Caco-2 (cell line): Measurements from ENCODE around the gene THRB. TPM values are rescaled to one million over a fixed set of nuclear protein-coding genes. Genes with fewer than 3 reads are reported as not detected.

ENCODE experiments used
- BruUV-seq: library from RNA; stranded (reverse); fragments of 400-500 nt; replicated peaks from 2 replicates; lab custom pipeline; 2021; lab: Mats Ljungman, UMichigan
- CTCF ChIA-PET: fragments of 300-600 bp; sonication (Branson Sonifier 250); formaldehyde crosslinking; loops from one replicate; lab custom pipeline; 2022; ENCODE audit warnings: antibody characterized with exemption; lab: Charles Lee
- POLR2A ChIA-PET: fragments of 300-600 bp; sonication (Branson Sonifier 250); formaldehyde crosslinking; loops from one replicate; lab custom pipeline; 2022; ENCODE audit warnings: antibody characterized with exemption; lab: Charles Lee
- DNase-seq, 2 experiments: peaks; one replicate each; pipeline versions ENCODE4 v3.0.0 to v3.0.0-alpha.2; 2020 to 2022
- H3K27me3 ChIP-seq: replicated peaks from 2 replicates; pipeline ENCODE4 v1.6.0; 2011; ENCODE audit warnings: low read length; ENCODE audit not compliant: control insufficient read depth, insufficient read depth
- H3K36me3 ChIP-seq: 2 replicates; pipeline ENCODE4 v1.5.1; 2011; ENCODE audit warnings: low read length; ENCODE audit not compliant: control insufficient read depth, insufficient read depth
- H3K4me1 ChIP-seq: fragments of 250-450 bp; sonication (Bioruptor Pico); 2 replicates; pipeline ENCODE4 v1.5.1; 2020; ENCODE audit warnings: mild to moderate bottlenecking
- H3K4me3 ChIP-seq: 2 replicates; pipeline ENCODE4 v1.5.1; 2011; ENCODE audit warnings: low read depth, mild to moderate bottlenecking, control low read depth, low read length
- H3K9me3 ChIP-seq: fragments of 250-450 bp; sonication (Bioruptor Pico); 2 replicates; pipeline ENCODE4 v1.5.1; 2020; ENCODE audit warnings: mild to moderate bottlenecking, moderate library complexity
- H3K27ac Mint-ChIP-seq: one replicate; pipeline ENCODE4 v1.8.0; 2022; ENCODE audit warnings: mixed read lengths; ENCODE audit not compliant: unreplicated experiment
- H3K27me3 Mint-ChIP-seq: one replicate; pipeline ENCODE4 v1.8.0; 2022; ENCODE audit warnings: mixed read lengths; ENCODE audit not compliant: insufficient read depth, unreplicated experiment
- H3K36me3 Mint-ChIP-seq: one replicate; pipeline ENCODE4 v1.8.0; 2022; ENCODE audit warnings: mild to moderate bottlenecking, mixed read lengths; ENCODE audit not compliant: insufficient read depth, unreplicated experiment
- H3K4me1 Mint-ChIP-seq: one replicate; pipeline ENCODE4 v1.8.0; 2022; ENCODE audit warnings: low read depth, mixed read lengths; ENCODE audit not compliant: unreplicated experiment
- H3K4me3 Mint-ChIP-seq: one replicate; pipeline ENCODE4 v1.8.0; 2022; ENCODE audit warnings: mild to moderate bottlenecking, moderate library complexity, mixed read lengths; ENCODE audit not compliant: unreplicated experiment
- H3K9me3 Mint-ChIP-seq: one replicate; pipeline ENCODE4 v1.8.0; 2022; ENCODE audit warnings: mixed read lengths; ENCODE audit not compliant: unreplicated experiment
- intact Hi-C: fragments of 100-400 bp; cut with micrococcal nuclease; formaldehyde crosslinking; loops from one replicate; pipeline ENCODE4 v1.10.0; 2022; ENCODE audit not compliant: unreplicated experiment
- total RNA-seq: library from RNA; stranded (reverse); gene quantifications from 2 replicates; pipeline ENCODE4 v1.2.3, GENCODE V29; 2022
- TF ChIP-seq, protein P1 (sequence below), 2 experiments: fragments of 200-600 bp in 1 of 2; IDR thresholded peaks; 1 replicate in 1 of 2; 2 replicates in 1 of 2; pipeline versions ENCODE4 v1.5.1 to v1.8.0; 2011 to 2022; ENCODE audit warnings: antibody characterized with exemption in 1 of 2, control low read depth in 1 of 2, inconsistent platforms in 1 of 2, low read depth in 1 of 2, low read length in 1 of 2, mild to moderate bottlenecking in 1 of 2, moderate library complexity in 1 of 2; ENCODE audit not compliant: insufficient read depth in 1 of 2, severe bottlenecking in 1 of 2, unreplicated experiment in 1 of 2

The THRB gene
- total RNA-seq, 1 experiment from 2014 or later: 19.4 TPM

GRCh38 chr3:24315356-24315755 is 179.3 kb downstream of the THRB start:
- H3K27ac Mint-ChIP-seq: no peak overlapping the region
- peaks cover 15% of the 10 kb centered on the region for H3K36me3 Mint-ChIP-seq
- TF ChIP-seq, protein P1, sequence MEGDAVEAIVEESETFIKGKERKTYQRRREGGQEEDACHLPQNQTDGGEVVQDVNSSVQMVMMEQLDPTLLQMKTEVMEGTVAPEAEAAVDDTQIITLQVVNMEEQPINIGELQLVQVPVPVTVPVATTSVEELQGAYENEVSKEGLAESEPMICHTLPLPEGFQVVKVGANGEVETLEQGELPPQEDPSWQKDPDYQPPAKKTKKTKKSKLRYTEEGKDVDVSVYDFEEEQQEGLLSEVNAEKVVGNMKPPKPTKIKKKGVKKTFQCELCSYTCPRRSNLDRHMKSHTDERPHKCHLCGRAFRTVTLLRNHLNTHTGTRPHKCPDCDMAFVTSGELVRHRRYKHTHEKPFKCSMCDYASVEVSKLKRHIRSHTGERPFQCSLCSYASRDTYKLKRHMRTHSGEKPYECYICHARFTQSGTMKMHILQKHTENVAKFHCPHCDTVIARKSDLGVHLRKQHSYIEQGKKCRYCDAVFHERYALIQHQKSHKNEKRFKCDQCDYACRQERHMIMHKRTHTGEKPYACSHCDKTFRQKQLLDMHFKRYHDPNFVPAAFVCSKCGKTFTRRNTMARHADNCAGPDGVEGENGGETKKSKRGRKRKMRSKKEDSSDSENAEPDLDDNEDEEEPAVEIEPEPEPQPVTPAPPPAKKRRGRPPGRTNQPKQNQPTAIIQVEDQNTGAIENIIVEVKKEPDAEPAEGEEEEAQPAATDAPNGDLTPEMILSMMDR (IDR thresholded peaks at IDR 0.05; ENCODE audit: insufficient read depth in 1 of 2, low read depth in 1 of 2, low read length in 1 of 2, severe bottlenecking in 1 of 2, unreplicated experiment in 1 of 2): no peak
- Histone ChIP-seq H3K4me1 (peaks cover 40% of the 10 kb centered on the region), H3K4me3 (no peak overlapping the region), H3K9me3 (no peaks in the 10 kb centered on the region), H3K27me3 (no peaks in the 10 kb centered on the region), H3K36me3 (no peaks in the 10 kb centered on the region)
- intact Hi-C loops: no loop called here
- no TSS peak for BruUV-seq
- no peak for DNase-seq
- H3K27me3 Mint-ChIP-seq: no peaks in the 10 kb centered on the region
- POLR2A ChIA-PET: no interaction called here
- peaks cover 22% of the 10 kb centered on the region for H3K4me1 Mint-ChIP-seq
- no peaks in the 10 kb centered on the region for H3K9me3 Mint-ChIP-seq
- H3K4me3 Mint-ChIP-seq: no peak overlapping the region
- CTCF ChIA-PET: no interaction called here

DNA sequence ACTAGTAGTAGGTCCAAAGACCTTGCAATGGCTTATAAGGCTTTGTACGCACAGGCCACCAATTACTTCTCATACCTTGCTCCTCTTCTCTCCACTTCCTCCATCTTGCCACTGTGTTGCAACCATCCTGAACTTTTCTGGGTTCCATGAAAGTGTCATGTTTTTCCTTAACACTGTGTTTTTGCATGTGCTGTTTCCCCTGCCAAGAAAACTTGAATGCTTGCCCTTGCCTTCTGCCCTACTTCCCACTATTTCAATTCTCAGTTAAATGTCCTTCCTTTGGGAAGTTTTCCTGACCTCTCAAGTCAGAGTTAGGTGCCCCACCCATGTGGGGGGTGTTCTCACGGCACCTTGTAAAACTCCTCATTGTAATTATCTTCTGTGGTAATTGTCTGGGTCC is 182.8 kb downstream of the THRB start:
- H3K36me3 Mint-ChIP-seq: peaks cover 7% of the 10 kb centered on the region
- no peak overlapping the region for H3K4me3 Mint-ChIP-seq
- Histone ChIP-seq H3K36me3 (no peaks in the 10 kb centered on the region), H3K4me1 (peaks cover 16% of the 10 kb centered on the region), H3K9me3 (no peaks in the 10 kb centered on the region), H3K27me3 (no peaks in the 10 kb centered on the region), H3K4me3 (no peak overlapping the region)
- no peak overlapping the region for H3K27ac Mint-ChIP-seq
- TF ChIP-seq, protein P1 (IDR thresholded peaks at IDR 0.05; ENCODE audit: insufficient read depth in 1 of 2, low read depth in 1 of 2, low read length in 1 of 2, severe bottlenecking in 1 of 2, unreplicated experiment in 1 of 2): no peak
- H3K9me3 Mint-ChIP-seq: no peaks in the 10 kb centered on the region
- H3K27me3 Mint-ChIP-seq: no peaks in the 10 kb centered on the region
- CTCF ChIA-PET: no interaction called here
- BruUV-seq: no TSS peak
- POLR2A ChIA-PET: no interaction called here
- H3K4me1 Mint-ChIP-seq: peaks cover 18% of the 10 kb centered on the region
- no peak for DNase-seq
- intact Hi-C loops: no loop called here

GRCh38 chr3:24310887-24311286 is 183.8 kb downstream of the THRB start:
- H3K4me3 Mint-ChIP-seq: no peak overlapping the region
- POLR2A ChIA-PET: no interaction called here
- peaks cover 6% of the 10 kb centered on the region for H3K4me1 ChIP-seq
- intact Hi-C loops: no loop called here
- no peaks in the 10 kb centered on the region for H3K36me3 ChIP-seq
- no peaks in the 10 kb centered on the region for H3K27me3 Mint-ChIP-seq
- TF ChIP-seq, protein P1 (IDR thresholded peaks at IDR 0.05; ENCODE audit: insufficient read depth in 1 of 2, low read depth in 1 of 2, low read length in 1 of 2, severe bottlenecking in 1 of 2, unreplicated experiment in 1 of 2): no peak
- CTCF ChIA-PET: no interaction called here
- H3K27me3 ChIP-seq: no peaks in the 10 kb centered on the region
- DNase-seq: no peak
- peaks cover 8% of the 10 kb centered on the region for H3K4me1 Mint-ChIP-seq
- BruUV-seq: no TSS peak
- H3K27ac Mint-ChIP-seq: no peak overlapping the region
- no peak overlapping the region for H3K4me3 ChIP-seq
- no peaks in the 10 kb centered on the region for H3K9me3 Mint-ChIP-seq
- no peaks in the 10 kb centered on the region for H3K9me3 ChIP-seq
- no peaks in the 10 kb centered on the region for H3K36me3 Mint-ChIP-seq
